ENCODE results near the gene KIF16B. TPM values are rescaled to one million over a fixed set of nuclear protein-coding genes. Genes with fewer than 3 reads are reported as not detected.

The KIF16B gene
- total and polyA plus RNA-seq, 2 of the 13 experiments (the other 11 are each of a cell fraction or from before 2014, with no cell fraction given) = 6.9 to 18.0 TPM

- TF ChIP-seq HOXA9 (CRISPR knock-in tag; IDR thresholded peaks at IDR 0.05; ENCODE audit: borderline replicate concordance) (no peak), SIX4 (CRISPR knock-in tag; IDR thresholded peaks at IDR 0.05) (peak; percentile 69), HOXA7 (CRISPR knock-in tag; IDR thresholded peaks at IDR 0.05) (no peak), HNF1B (CRISPR knock-in tag; IDR thresholded peaks at IDR 0.05) (peak; percentile 94), HNRNPUL1 (IDR thresholded peaks at IDR 0.05; ENCODE audit: low read depth, low read length) (peak; percentile 96), PRPF4 (IDR thresholded peaks at IDR 0.05; ENCODE audit: low read depth, low read length, poor library complexity, severe bottlenecking) (no peak), DNMT1 (CRISPR knock-in tag; IDR thresholded peaks at IDR 0.05) (peak; percentile 97), CBFB (CRISPR knock-in tag; IDR thresholded peaks at IDR 0.05) (peak; percentile 96), ZNF282 (IDR thresholded peaks at IDR 0.05; ENCODE audit: partially characterized antibody) (no peak), CENPBD1 (CRISPR knock-in tag; IDR thresholded peaks at IDR 0.05; ENCODE audit: borderline replicate concordance, low read depth) (no peak; the same call in 1 of the 2 replicates), ZSCAN30 (CRISPR knock-in tag; IDR thresholded peaks at IDR 0.05) (no peak), ZNF567 (CRISPR knock-in tag; IDR thresholded peaks at IDR 0.05; ENCODE audit: borderline replicate concordance) (no peak; the same call in 1 of the 2 replicates), ZNF17 (CRISPR knock-in tag; IDR thresholded peaks at IDR 0.05) (no peak), EP300 (IDR thresholded peaks at IDR 0.05; ENCODE audit: low read depth in 2 of 2, low read length in 2 of 2) (peak; percentile 65 to 67; a peak in 2 of 4 replicates), EP300 (CRISPR knock-in tag; IDR thresholded peaks at IDR 0.05; ENCODE audit: borderline replicate concordance) (peak; percentile 32; the same call in 1 of the 2 replicates), ZNF777 (CRISPR knock-in tag; IDR thresholded peaks at IDR 0.05) (peak; percentile 66), FOXC1 (CRISPR knock-in tag; IDR thresholded peaks at IDR 0.05; ENCODE audit: borderline replicate concordance) (peak; percentile 100; the same call in 1 of the 2 replicates), MTERF4 (CRISPR knock-in tag; IDR thresholded peaks at IDR 0.05) (peak; percentile 96)
- TF ChIP-seq, protein P1, sequence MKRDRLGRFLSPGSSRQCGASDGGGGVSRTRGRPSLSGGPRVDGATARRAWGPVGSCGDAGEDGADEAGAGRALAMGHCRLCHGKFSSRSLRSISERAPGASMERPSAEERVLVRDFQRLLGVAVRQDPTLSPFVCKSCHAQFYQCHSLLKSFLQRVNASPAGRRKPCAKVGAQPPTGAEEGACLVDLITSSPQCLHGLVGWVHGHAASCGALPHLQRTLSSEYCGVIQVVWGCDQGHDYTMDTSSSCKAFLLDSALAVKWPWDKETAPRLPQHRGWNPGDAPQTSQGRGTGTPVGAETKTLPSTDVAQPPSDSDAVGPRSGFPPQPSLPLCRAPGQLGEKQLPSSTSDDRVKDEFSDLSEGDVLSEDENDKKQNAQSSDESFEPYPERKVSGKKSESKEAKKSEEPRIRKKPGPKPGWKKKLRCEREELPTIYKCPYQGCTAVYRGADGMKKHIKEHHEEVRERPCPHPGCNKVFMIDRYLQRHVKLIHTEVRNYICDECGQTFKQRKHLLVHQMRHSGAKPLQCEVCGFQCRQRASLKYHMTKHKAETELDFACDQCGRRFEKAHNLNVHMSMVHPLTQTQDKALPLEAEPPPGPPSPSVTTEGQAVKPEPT (CRISPR knock-in tag; IDR thresholded peaks at IDR 0.05; ENCODE audit: low read depth) = no peak; the same call in 1 of the 2 replicates
- TF ChIP-seq, protein P2, sequence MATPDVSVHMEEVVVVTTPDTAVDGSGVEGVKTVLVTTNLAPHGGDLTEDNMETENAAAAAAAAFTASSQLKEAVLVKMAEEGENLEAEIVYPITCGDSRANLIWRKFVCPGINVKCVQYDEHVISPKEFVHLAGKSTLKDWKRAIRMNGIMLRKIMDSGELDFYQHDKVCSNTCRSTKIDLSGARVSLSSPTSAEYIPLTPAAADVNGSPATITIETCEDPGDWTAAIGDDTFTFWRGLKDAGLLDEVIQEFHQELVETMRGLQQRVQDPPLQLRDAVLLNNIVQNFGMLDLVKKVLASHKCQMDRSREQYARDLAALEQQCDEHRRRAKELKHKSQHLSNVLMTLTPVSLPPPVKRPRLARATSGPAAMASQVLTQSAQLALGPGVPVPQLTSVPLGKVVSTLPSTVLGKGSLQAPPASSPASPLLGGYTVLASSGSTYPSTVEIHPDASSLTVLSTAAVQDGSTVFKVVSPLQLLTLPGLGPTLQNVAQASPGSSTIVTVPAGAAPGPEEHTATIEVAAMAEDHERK (CRISPR knock-in tag; IDR thresholded peaks at IDR 0.05; ENCODE audit: low read depth) = no peak
- TF ChIP-seq, protein P3, sequence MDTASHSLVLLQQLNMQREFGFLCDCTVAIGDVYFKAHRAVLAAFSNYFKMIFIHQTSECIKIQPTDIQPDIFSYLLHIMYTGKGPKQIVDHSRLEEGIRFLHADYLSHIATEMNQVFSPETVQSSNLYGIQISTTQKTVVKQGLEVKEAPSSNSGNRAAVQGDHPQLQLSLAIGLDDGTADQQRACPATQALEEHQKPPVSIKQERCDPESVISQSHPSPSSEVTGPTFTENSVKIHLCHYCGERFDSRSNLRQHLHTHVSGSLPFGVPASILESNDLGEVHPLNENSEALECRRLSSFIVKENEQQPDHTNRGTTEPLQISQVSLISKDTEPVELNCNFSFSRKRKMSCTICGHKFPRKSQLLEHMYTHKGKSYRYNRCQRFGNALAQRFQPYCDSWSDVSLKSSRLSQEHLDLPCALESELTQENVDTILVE (CRISPR knock-in tag; IDR thresholded peaks at IDR 0.05) = peak; percentile 82; the same call in 1 of the 2 replicates
Measured at GRCh38 chr20:16573001-16573965, at the start of gene KIF16B (continued).
